CD4-positive, alpha-beta T cell treated with Interleukin-4 for 1 hour (primary cell): ENCODE measurements around the gene NPR2.

Experiments used
- DNase-seq, 2 donors: peaks; one replicate each; pipeline ENCODE4 v3.0.0-alpha.2; 2020 to 2022

NPR2 gene

GRCh38 chr9:35766997-35767396, 24.4 kb upstream of the NPR2 start:
- no peak for DNase-seq

DNA sequence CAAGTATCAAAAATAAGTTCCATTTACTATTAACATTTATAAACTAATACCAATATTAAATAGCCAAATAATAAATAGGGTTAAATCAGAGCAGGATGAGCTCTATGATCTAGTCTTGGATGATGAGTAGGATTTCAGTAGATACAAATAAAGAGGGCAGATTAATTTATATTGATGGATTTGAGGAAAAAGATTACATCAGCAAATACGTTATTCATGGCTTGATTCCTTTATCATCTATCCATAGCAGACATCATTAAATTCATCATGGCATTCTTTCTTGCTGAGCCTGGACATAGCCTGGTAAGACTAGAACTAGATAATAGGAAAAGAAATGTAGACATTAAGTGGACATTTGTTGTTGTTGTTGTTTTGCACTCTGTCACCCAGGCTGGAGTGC, 23.9 kb upstream of the NPR2 start:
- DNase-seq: no peak

- no peak for DNase-seq
These were observed 21.6 kb upstream of the NPR2 start for GRCh38 chr9:35769763-35770162.

GRCh38 chr9:35771075-35771433, 20.3 kb upstream of the NPR2 start:
- no peak for DNase-seq

- DNase-seq: no peak
These were observed 19.9 kb upstream of the NPR2 start for GRCh38 chr9:35771534-35771933.

- no peak for DNase-seq
These were observed 19.4 kb upstream of the NPR2 start for GRCh38 chr9:35771943-35772342.

- DNase-seq: no peak
These were observed 16.3 kb upstream of the NPR2 start for GRCh38 chr9:35774907-35775635.

DNA sequence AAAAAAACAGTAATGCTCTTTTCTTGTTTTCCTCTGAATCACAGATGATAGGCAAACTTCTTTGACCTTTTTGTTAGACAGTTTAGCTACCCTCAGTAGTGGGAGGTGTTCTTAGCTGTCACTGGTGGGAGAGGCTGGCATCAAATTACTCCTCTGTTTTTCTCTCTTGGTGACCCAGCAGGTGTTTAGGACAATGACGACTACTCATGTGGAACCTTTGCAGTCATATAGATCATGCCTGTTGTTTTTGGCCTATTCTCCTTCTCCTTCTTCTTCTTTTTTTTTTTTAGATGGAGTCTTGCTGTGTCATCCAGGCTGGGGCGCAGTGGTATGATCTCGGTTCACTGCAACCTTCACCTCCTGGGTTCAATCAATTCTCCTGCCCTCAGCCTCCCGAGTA, 15.4 kb upstream of the NPR2 start:
- no peak for DNase-seq

DNA sequence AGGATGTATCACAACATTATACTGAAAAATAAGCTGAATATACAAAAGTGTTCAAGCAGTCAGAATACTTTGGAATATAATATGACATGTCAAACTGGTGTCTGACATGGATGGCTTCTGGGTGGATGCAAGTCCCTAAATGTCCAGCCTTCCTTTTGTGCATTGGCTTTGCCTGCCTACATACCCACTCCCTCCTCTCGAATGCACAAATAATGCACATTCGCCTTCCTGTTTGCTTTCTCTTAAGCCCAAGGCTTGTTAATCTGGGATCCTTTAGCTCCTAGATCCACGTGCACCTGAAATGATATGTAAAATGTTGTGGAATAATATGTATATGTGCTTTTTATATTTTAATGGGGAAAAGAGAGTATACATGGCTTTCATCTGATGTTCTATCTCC, 12.9 kb upstream of the NPR2 start:
- no peak for DNase-seq

DNA sequence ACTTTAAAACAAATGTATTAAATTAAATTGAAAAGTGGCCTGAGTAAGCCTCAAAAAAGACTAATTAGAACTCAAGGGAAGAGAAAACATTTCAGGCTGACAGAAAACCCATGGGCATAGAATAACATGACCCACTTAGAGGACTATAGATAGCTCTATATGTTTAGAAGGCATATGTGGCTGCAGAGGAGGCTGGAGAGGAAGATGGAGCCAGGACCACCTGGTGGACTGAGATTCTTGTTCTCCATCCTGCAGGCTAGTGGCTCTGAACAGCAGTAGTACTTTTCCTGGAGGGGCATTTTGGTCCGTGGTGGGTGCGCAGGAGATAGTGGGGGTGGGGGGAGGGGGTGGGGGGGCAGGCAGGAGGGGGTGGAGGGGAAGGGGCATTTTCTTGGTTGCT, 10.3 kb upstream of the NPR2 start:
- DNase-seq: no peak

DNA sequence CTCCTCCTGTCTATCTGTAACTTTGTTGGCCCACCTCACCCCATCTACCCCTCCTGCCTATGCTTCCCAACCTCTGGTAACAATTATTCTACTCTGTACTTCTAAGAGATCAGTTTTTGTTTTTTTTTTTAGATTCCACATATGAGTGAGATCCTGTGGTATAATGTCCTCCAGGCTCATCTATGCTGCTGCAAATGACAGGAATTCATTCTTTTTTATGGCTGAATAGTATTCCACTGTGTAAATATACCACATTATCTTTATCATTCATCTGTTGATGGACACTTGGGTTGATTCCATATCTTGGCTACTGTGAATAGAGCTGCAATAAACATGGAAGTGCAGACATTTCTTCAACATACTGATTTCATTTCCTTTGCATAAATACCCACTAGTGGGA, 8.0 kb upstream of the NPR2 start:
- no peak for DNase-seq

DNA sequence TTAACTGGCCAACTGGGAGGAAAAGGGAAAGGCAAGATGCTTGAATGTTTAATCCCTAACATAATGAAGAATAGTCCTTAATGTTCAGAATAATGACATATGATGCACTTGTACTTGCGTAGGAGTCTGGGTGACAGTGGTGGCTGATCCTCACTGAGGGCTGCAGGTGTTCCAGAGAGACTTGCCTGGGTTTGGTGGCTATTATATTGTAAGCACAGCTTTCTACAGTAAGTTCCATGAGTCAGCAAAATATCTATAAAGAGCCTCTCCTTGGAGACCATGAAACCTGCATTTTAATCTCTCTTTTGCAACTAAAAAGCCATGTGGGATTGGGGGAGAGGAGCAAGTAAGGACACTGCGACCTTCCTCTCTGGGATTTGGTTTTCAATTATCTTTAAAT, 1.9 kb upstream of the NPR2 start:
- no peak for DNase-seq

DNA sequence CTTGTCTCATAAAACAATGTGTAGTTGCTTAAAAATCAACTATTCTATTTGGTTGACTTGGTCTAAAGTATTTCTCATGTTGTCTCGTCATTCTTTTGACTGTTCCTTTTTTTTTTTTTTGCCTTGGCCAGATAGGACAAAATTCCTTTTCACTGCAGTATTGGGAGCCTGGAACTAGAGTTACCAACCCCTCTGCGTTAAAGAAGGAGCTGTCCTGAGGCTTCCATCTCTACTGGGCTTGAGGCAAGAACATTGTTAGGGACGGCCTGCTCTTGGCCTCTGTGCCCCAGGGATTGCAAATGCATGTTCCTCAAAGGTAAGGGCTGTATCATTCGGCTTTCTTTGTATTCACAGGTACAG, 1.4 kb upstream of the NPR2 start:
- no peak for DNase-seq

DNA sequence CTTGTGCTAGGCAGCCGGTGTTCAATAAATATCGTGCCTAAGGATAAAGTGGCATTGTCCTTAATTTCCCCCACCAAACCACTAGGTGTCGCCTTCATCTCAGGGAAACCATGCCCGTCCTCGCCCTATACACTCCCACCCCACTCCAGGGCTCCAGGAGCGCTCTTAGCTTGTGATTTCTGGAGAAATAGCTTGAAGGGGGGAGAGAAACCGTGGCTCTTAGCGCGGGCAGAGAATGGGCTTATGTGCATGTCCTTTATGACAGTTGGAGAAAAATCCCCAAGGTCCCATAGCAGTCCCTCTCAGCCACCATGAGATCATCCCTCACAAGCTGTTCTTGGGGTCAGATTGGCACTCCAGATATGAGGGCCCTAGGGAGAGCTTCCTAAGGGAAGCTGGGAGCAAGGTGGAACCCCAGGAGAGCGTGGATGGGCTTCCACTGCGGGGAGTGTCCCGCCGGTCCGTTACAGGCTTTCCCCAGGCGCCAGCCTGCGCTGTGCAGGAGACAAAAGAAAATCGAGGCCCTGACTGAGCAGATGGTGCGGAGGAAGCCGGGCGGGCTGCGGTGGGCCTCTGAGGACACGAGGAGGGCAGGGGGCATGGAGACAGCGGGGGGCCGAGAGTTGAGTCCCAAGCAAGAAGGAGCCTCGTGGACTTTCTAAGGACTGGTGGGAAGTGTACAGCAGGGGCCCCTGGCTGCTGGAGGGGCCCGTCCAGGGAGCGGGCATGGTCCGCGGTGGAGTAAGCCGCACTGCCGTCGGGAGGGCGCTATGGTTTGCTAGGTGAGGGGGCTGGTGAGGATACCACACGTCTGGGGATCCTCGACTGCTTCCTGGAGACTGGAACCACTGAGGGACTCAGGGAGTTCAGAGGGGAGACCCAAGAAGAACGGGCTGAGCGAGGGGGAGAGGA, 750 bp upstream of the NPR2 start:
- peak; percentile 68 to 78 for DNase-seq

DNA sequence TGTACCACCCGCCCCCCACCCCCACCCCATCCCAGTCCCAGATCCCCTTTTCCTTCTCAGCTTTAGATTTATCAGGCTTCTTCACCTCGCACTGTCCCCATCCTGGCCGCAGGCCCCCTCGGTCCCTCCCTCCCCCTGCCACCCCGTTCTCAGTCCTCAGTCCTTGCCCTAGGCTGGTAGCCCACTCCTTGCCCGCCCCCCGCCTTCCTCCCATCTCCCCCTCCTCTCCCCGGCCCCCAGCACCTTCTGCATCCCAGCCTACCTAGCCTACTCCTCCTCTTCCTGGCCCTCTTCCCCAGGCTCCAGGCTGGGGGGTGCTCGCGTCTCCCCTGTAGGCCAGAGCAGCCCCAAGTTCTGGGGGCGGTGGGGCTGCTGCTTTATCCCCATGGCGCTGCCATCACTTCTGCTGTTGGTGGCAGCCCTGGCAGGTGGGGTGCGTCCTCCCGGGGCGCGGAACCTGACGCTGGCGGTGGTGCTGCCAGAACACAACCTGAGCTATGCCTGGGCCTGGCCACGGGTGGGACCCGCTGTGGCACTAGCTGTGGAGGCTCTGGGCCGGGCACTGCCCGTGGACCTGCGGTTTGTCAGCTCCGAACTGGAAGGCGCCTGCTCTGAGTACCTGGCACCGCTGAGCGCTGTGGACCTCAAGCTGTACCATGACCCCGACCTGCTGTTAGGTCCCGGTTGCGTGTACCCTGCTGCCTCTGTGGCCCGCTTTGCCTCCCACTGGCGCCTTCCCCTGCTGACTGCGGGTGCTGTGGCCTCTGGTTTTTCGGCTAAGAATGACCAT, 828 bp downstream of the NPR2 start:
- DNase-seq: no peak

DNA sequence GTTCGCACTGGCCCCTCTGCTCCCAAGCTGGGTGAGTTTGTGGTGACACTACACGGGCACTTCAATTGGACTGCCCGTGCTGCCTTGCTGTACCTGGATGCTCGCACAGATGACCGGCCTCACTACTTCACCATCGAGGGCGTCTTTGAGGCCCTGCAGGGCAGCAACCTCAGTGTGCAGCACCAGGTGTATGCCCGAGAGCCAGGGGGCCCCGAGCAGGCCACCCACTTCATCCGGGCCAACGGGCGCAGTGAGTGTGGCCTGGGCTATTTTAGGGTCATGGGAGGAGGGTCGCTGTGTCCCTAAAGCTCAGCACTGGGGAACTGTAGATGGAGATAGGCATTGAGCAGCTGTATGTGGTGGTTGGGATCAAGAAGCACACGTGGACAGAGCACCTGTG, 1.4 kb downstream of the NPR2 start:
- DNase-seq: no peak

DNA sequence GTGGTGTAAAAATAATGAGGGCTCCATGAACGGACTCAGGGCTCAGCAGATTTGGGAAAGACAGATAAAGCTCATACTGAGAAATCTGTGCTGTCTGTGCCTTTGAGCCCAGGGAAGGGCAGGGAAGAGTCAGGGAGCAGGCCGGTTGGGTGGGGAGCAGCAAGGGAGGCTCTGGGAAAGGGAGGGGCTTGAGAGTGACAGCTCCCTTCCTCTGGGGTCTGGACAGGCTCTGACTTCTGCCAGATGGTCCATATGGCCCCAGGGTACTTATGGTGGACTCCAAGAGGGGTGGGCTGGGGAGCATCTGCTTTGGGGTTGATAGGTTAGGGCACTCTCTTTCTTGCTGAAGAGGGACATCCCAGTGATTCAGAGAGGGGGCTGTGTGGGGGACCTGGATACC, 2.1 kb downstream of the NPR2 start:
- DNase-seq: no peak

DNA sequence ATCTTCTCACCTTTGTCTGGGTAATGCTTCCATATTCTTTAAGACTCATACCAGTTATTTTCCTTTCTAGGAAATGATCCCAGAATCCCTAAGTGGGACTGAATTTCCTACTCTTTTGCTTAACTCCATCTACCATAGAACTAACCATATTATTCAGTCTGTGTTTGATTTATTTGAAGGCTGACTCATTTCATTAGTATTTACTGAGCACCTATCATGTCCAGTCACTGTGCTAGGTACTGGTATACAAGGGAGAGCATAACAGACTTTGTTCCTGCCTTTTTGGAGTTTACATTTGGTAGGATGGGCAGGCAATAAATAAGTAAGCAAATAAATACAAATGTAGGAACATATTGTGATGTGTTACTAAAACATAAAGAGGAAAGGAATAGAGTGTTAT, 4.3 kb downstream of the NPR2 start:
- DNase-seq: no peak

DNA sequence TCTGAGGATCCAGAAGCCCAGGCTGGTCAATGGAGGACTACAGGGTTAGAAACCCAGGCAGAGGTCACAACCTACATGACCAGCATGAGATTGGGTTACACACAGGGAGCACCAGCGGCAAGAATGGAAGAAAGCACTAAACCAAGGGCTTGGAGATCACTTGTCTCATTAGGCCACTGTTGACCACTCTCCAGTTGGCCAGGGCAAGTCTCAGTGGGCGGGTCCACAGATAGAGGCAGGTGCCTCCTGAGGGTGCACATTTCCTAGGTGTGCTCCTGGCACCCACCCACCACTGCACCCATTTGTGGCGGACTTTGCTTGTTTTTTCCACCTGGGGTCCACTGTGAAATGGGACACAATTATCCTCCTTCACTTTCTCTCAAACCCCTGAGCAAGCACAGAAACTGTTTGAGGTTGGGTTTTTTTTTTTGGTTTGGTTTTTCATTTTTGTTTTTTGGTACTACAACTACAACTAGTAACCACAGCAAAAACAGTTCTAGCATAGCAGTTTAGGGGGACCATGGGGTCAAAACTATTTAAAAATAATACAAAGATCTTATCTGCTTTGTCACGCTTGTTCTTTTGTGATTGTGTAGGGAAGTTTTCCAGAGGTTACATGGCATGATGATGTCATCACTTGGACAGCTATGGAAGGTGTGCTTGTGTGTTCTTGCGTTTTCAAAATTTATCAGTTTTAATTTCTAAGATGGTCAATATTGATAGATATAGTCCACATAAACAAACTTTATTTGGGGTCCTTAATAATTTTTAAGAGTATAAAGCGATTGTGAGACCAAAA, 6.1 kb downstream of the NPR2 start:
- no peak for DNase-seq

DNA sequence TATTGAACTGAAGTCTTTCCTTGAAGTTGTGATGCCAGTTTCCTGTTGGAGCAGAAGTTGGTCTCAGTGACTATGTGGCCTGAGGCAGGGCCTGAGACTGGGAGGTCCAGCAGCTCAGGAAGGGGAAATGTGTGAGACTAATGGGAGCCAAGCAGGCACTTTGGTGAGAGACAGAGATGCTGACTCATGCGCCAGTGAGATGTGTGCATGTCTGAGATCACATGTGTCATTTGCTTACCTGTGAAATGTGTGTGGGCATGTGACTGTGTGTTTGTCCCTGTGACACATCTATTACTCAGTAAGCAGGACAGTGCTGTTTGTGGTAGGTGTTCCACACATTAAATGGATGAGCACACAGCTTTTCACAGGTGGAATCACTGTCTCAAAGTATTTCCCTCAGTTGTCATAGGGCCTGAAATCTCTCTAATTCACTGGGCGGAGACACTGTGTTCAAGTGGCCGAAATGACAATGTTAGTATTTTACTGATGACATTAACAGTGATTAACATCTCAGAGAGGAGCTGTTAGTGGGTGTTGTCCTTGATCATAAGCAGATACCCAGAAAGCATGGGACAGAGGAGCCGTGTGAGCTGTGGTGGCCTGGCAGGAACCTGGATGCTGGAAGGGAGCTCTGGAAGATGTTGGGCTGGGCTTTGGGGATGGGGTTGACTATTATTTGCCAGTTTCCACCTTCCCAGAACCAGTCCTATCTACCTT, 7.4 kb downstream of the NPR2 start:
- peak in 1 of 2 donors; percentile 12 for DNase-seq

GRCh38 chr9:35800530-35800929, 9.1 kb downstream of the NPR2 start:
- DNase-seq: no peak
